HCT116 (cell line): Measurements from ENCODE around the gene SPRR4. TPM values are rescaled to one million over a fixed set of nuclear protein-coding genes. Genes with fewer than 3 reads are reported as not detected.

Experiments used
- ATAC-seq: fragments of 200-7000 bp; cut with Tn5 transposase; 2 replicates; pipeline ENCODE4 v1.9.1; 2020; ENCODE audit warnings: mild to moderate bottlenecking, moderate library complexity
- BruUV-seq: library from RNA; stranded (reverse); fragments of 400-500 nt; replicated peaks from 2 replicates; lab custom pipeline; 2021; lab: Mats Ljungman, UMichigan
- CTCF ChIA-PET: fragments of 300-600 bp; sonication (Branson Sonifier 250); formaldehyde crosslinking; loops from one replicate; lab custom pipeline; 2021; ENCODE audit warnings: antibody characterized with exemption; lab: Charles Lee
- POLR2A ChIA-PET: fragments of 300-600, 350-600 bp; sonication (Branson Sonifier 250); formaldehyde crosslinking; loops from one replicate; lab custom pipeline; 2021; ENCODE audit warnings: antibody characterized with exemption; lab: Charles Lee
- RAD21 ChIA-PET, 2 experiments: fragments of 300-600 bp; sonication (Branson Sonifier 250); formaldehyde crosslinking; loops; one replicate each; lab custom pipeline; 2023; ENCODE audit warnings: low total read pairs in 2 of 2; ENCODE audit not compliant: uncharacterized antibody in 2 of 2, unreplicated experiment in 2 of 2, low non-redundant PET in 1 of 2; lab: Charles Lee
- DNase-seq: peaks from one replicate; pipeline ENCODE4 v3.0.0-alpha.2; 2010; ENCODE audit warnings: low read depth, low spot score
- H2AFZ ChIP-seq: fragments of 200-600 bp; shearing (Covaris generic), sonication (generic); 2 replicates; pipeline ENCODE4 v1.6.1; 2017; ENCODE audit warnings: low read depth, mixed run types, mixed read lengths, antibody characterized with exemption, low read length; ENCODE audit not compliant: poor library complexity, severe bottlenecking
- H3K27ac ChIP-seq: 2 replicates; pipeline ENCODE4 v1.5.1; 2012; ENCODE audit warnings: low read depth, low read length
- H3K27me3 ChIP-seq: fragments of 200-600 bp; sonication (generic); 2 replicates; pipeline ENCODE4 v1.6.1; 2016; ENCODE audit warnings: mixed run types, low read length, mixed read lengths; ENCODE audit not compliant: insufficient read depth
- H3K36me3 ChIP-seq, 2 experiments: fragments of 200-500 bp in 1 of 2; fragments of 200-600 bp in 1 of 2; sonication (Bioruptor generic) in 1 of 2; sonication (generic) in 1 of 2; 2 replicates each; pipeline versions ENCODE4 v1.5.1 to v1.6.1; 2014 to 2016; ENCODE audit warnings: low read length in 2 of 2, inconsistent platforms in 1 of 2, mixed read lengths in 1 of 2, mixed run types in 1 of 2; ENCODE audit not compliant: insufficient read depth in 2 of 2, control insufficient read depth in 1 of 2
- H3K4me1 ChIP-seq, 2 experiments: fragments of 200-600 bp in 1 of 2; sonication (generic) in 1 of 2; 2 replicates each; pipeline versions ENCODE4 v1.5.1 to v1.6.1; 2012 to 2017; ENCODE audit warnings: low read length in 2 of 2, inconsistent platforms in 1 of 2, mild to moderate bottlenecking in 1 of 2, mixed read lengths in 1 of 2, mixed run types in 1 of 2, moderate library complexity in 1 of 2; ENCODE audit not compliant: insufficient read depth in 2 of 2, control insufficient read depth in 1 of 2
- H3K4me2 ChIP-seq: fragments of 200-600 bp; sonication (generic); 2 replicates; pipeline ENCODE4 v1.6.1; 2017; ENCODE audit warnings: mixed run types, low read length, mixed read lengths
- H3K4me3 ChIP-seq, 2 experiments: fragments of 200-600 bp in 1 of 2; sonication (generic) in 1 of 2; replicated peaks in 1 of 2; 2 replicates each; pipeline ENCODE4 v1.5.1; 2011 to 2016; ENCODE audit warnings: low read length in 2 of 2, control low read depth in 1 of 2, low read depth in 1 of 2, mild to moderate bottlenecking in 1 of 2, mixed read lengths in 1 of 2, mixed run types in 1 of 2
- H3K79me2 ChIP-seq: fragments of 200-600 bp; sonication (generic); 2 replicates; pipeline ENCODE4 v1.6.1; 2017; ENCODE audit warnings: mild to moderate bottlenecking, mixed run types, low read length, moderate library complexity, mixed read lengths; ENCODE audit not compliant: insufficient read depth
- H3K9ac ChIP-seq: fragments of 200-600 bp; sonication (generic); 2 replicates; pipeline ENCODE4 v1.6.1; 2016; ENCODE audit warnings: low read length, mixed read lengths
- H3K9me2 ChIP-seq: fragments of 200-600 bp; sonication (generic), shearing (Covaris generic); 2 replicates; pipeline ENCODE4 v1.6.1; 2017; ENCODE audit warnings: mixed run types, mild to moderate bottlenecking, moderate library complexity; ENCODE audit not compliant: insufficient read depth
- H3K9me3 ChIP-seq, 2 experiments: fragments of 200-500 bp in 1 of 2; fragments of 200-600 bp in 1 of 2; sonication (Bioruptor generic) in 1 of 2; sonication (generic) in 1 of 2; 2 replicates each; pipeline ENCODE4 v1.6.1; 2014 to 2017; ENCODE audit warnings: low read length in 2 of 2, mixed read lengths in 2 of 2, inconsistent platforms in 1 of 2, low read depth in 1 of 2, mild to moderate bottlenecking in 1 of 2, mixed run types in 1 of 2, moderate library complexity in 1 of 2; ENCODE audit not compliant: control insufficient read depth in 1 of 2, insufficient read depth in 1 of 2
- H4K20me1 ChIP-seq: fragments of 200-600 bp; sonication (generic), shearing (Covaris generic); 2 replicates; pipeline ENCODE4 v1.6.1; 2017; ENCODE audit warnings: mixed run types, mild to moderate bottlenecking, moderate library complexity; ENCODE audit not compliant: insufficient read depth
- ATF3 ChIP-seq: IDR thresholded peaks from 2 replicates; pipeline ENCODE4 v1.6.1; 2012
- CBX3 ChIP-seq: IDR thresholded peaks from 2 replicates; pipeline ENCODE4 v1.6.1; 2012; ENCODE audit warnings: low read depth
- CTCF ChIP-seq, 3 experiments: fragments of 200-600 bp in 1 of 3; sonication (generic) in 1 of 3; IDR thresholded peaks in 2 of 3; conservative IDR thresholded peaks in 1 of 3; 2 replicates each; pipeline ENCODE4 v1.5.1; 2012 to 2017; ENCODE audit warnings: low read depth in 2 of 3, low read length in 2 of 3, antibody characterized with exemption in 1 of 3, borderline replicate concordance in 1 of 3, control low read depth in 1 of 3, mild to moderate bottlenecking in 1 of 3, mixed read lengths in 1 of 3, mixed run types in 1 of 3, moderate library complexity in 1 of 3; ENCODE audit not compliant: insufficient read depth in 1 of 3
- EGR1 ChIP-seq: IDR thresholded peaks from 2 replicates; pipeline ENCODE4 v1.6.1; 2012; ENCODE audit warnings: low read depth
- ELF1 ChIP-seq: IDR thresholded peaks from 2 replicates; pipeline ENCODE4 v1.6.1; 2012; ENCODE audit warnings: low read depth, borderline replicate concordance
- EZH2phosphoT487 ChIP-seq: fragments of 200-600 bp; IDR thresholded peaks from 2 replicates; pipeline ENCODE4 v1.6.1; 2018; ENCODE audit warnings: antibody characterized with exemption, borderline replicate concordance
- FOSL1 ChIP-seq: IDR thresholded peaks from 2 replicates; pipeline ENCODE4 v1.6.1; 2012; ENCODE audit warnings: low read depth
- JUND ChIP-seq: IDR thresholded peaks from 2 replicates; pipeline ENCODE4 v1.6.1; 2012
- MAX ChIP-seq: IDR thresholded peaks from 2 replicates; pipeline ENCODE4 v1.6.1; 2012
- POLR2AphosphoS5 ChIP-seq: IDR thresholded peaks from 2 replicates; pipeline ENCODE4 v1.6.1; 2011; ENCODE audit warnings: mild to moderate bottlenecking, low read depth, low read length, moderate library complexity
- RAD21 ChIP-seq: IDR thresholded peaks from 2 replicates; pipeline ENCODE4 v1.6.1; 2012; ENCODE audit warnings: low read depth, mild to moderate bottlenecking
- REST ChIP-seq: IDR thresholded peaks from 2 replicates; pipeline ENCODE4 v1.6.1; 2012; ENCODE audit warnings: low read depth
- SIN3A ChIP-seq: IDR thresholded peaks from 2 replicates; pipeline ENCODE4 v1.6.1; 2012; ENCODE audit warnings: low read depth
- SP1 ChIP-seq: IDR thresholded peaks from 2 replicates; pipeline ENCODE4 v1.6.1; 2012; ENCODE audit warnings: low read depth
- SRF ChIP-seq: IDR thresholded peaks from 2 replicates; pipeline ENCODE4 v1.6.1; 2012; ENCODE audit warnings: low read depth
- TCF7L2 ChIP-seq: IDR thresholded peaks from 2 replicates; pipeline ENCODE4 v1.7.0; 2011; ENCODE audit warnings: borderline replicate concordance, inconsistent platforms; ENCODE audit not compliant: insufficient read depth, insufficient read length; ENCODE audit errors: extremely low read depth
- YY1 ChIP-seq: IDR thresholded peaks from 2 replicates; pipeline ENCODE4 v1.6.1; 2011; ENCODE audit warnings: low read length, low read depth, moderate library complexity, mild to moderate bottlenecking; ENCODE audit not compliant: insufficient replicate concordance; ENCODE audit errors: extremely low read depth
- ZBTB33 ChIP-seq: IDR thresholded peaks from 2 replicates; pipeline ENCODE4 v1.6.1; 2011; ENCODE audit warnings: mild to moderate bottlenecking, low read length, moderate library complexity; ENCODE audit not compliant: insufficient replicate concordance; ENCODE audit errors: extremely low read depth
- ZFX ChIP-seq: fragments of 450-650 bp; IDR thresholded peaks from 2 replicates; pipeline ENCODE4 v1.6.1; 2017
- ZNF274 ChIP-seq: fragments of 200-500 bp; sonication (Bioruptor generic); IDR thresholded peaks from 2 replicates; pipeline ENCODE4 v1.6.1; 2014; ENCODE audit warnings: mild to moderate bottlenecking, low read depth, low read length, inconsistent platforms
- intact Hi-C: fragments of 100-400 bp; cut with micrococcal nuclease; formaldehyde crosslinking; loops from 2 replicates; pipeline ENCODE4 v1.10.0; 2022
- total RNA-seq: library from RNA; stranded (reverse); gene quantifications from one replicate; pipeline ENCODE4 v1.2.1, GENCODE V29; 2021; ENCODE audit not compliant: unreplicated experiment

SPRR4 gene
- total RNA-seq, 1 experiment from 2014 or later: not detected

- H3K9ac ChIP-seq: no peak overlapping the region
- no peak for DNase-seq
- no peaks in the 10 kb centered on the region for H3K36me3 ChIP-seq
- H3K4me3 ChIP-seq: no peak overlapping the region
- no peaks in the 10 kb centered on the region for H3K4me1 ChIP-seq
- peaks cover 21% of the 10 kb centered on the region for H3K27me3 ChIP-seq
- no peak for ATAC-seq
- intact Hi-C loops: no loop called here
- no TSS peak for BruUV-seq
- no peaks in the 10 kb centered on the region for H3K79me2 ChIP-seq
- H3K9me3 ChIP-seq: no peaks in the 10 kb centered on the region
- H2AFZ ChIP-seq: no peak overlapping the region
- no peak overlapping the region for H3K4me2 ChIP-seq
- H4K20me1 ChIP-seq: no peaks in the 10 kb centered on the region; the same call in 1 of the 2 replicates
- ChIA-PET POLR2A (no interaction called here), RAD21 (no interaction called here)
- TF ChIP-seq YY1 (no peak), ELF1 (no peak), JUND (no peak), POLR2AphosphoS5 (no peak), ZNF274 (no peak), REST (no peak), ATF3 (no peak), FOSL1 (no peak), MAX (no peak), TCF7L2 (no peak), CTCF (IDR thresholded peaks at IDR 0.05 in 2 of 3, conservative IDR thresholded peaks at IDR 0.05 in 1 of 3; ENCODE audit: borderline replicate concordance in 1 of 3, insufficient read depth in 1 of 3, low read depth in 2 of 3, low read length in 2 of 3) (no peak), EZH2phosphoT487 (no peak), ZBTB33 (no peak), SIN3A (no peak), ZFX (no peak), EGR1 (no peak), SRF (no peak), RAD21 (no peak), SP1 (no peak), CBX3 (no peak)
- TF ChIP-seq, all 23 proteins: peak for 0
- H3K9me2 ChIP-seq: no peaks in the 10 kb centered on the region
- CTCF ChIA-PET: no interaction called here
- no peak overlapping the region for H3K27ac ChIP-seq
Measured at GRCh38 chr1:152965853-152966252, 4.6 kb upstream of the SPRR4 start.
